ENCODE measurements around the gene FUOM. TPM values are rescaled to one million over a fixed set of nuclear protein-coding genes. Genes with fewer than 3 reads are reported as not detected.
A peak's percentile ranks its signal among the peaks of the same experiment; 100 is the strongest.
"Not testable (repeated sequence)": the region's sequence is repeated elsewhere in the genome, so short reads cannot be mapped to it uniquely, and the experiment has no call there.

Gene FUOM
- total RNA-seq, 2 donors from 2014 or later: 12.5 to 16.1 TPM

DNA sequence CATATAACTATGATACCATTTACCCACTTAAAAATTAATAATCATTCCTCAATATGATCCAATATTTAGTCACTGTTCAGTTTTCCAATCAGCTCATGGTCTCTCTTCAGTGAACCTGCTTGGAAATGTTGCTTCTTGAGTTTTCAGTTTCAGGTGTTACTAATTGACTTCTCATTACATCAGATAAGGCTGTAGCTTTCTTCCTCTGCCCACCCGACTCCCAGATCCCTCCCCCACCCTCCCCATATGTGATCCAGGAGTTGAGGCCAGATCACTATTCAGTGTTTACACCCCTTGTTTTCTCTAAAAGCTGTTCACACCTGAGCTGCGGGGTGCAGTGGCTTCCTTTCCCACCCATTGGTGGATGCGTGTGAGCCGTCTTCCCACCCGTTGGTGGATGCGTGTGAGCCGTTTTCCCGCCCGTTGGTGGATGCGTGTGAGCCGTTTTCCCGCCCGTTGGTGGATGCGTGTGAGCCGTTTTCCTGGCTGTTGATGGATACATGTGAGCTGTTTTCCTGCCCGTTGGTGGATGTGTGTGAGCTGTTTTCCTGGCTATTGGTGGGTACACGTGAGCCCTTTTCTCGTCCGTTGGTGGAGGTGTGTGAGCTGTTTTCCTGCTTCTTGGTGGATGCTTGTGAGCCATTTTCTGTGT lies 32.9 kb upstream of the FUOM start:
- Histone ChIP-seq H3K9me3 (no peaks in the 10 kb centered on the region), H3K27me3 (no peaks in the 10 kb centered on the region), H3K36me3 (replicated peaks in 1 of 2; ENCODE audit: insufficient read depth in 1 of 2, low read depth in 2 of 2) (no peaks in the 10 kb centered on the region), H3K4me3 (no peak overlapping the region), H3K27ac (no peak overlapping the region), H3K4me1 (peaks cover 16% of the 10 kb centered on the region)
- ATAC-seq (no peak), DNase-seq (peak in 1 of 4 donors; percentile 8)
- intact Hi-C loops (cut with DNase I): no loop called here
- no peak for TF ChIP-seq POLR2A (IDR thresholded peaks at IDR 0.05)
- TF ChIP-seq, protein P1, sequence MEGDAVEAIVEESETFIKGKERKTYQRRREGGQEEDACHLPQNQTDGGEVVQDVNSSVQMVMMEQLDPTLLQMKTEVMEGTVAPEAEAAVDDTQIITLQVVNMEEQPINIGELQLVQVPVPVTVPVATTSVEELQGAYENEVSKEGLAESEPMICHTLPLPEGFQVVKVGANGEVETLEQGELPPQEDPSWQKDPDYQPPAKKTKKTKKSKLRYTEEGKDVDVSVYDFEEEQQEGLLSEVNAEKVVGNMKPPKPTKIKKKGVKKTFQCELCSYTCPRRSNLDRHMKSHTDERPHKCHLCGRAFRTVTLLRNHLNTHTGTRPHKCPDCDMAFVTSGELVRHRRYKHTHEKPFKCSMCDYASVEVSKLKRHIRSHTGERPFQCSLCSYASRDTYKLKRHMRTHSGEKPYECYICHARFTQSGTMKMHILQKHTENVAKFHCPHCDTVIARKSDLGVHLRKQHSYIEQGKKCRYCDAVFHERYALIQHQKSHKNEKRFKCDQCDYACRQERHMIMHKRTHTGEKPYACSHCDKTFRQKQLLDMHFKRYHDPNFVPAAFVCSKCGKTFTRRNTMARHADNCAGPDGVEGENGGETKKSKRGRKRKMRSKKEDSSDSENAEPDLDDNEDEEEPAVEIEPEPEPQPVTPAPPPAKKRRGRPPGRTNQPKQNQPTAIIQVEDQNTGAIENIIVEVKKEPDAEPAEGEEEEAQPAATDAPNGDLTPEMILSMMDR (IDR thresholded peaks at IDR 0.05): no peak
- WGBS, 2 donors: 84 to 86% methylated on average over 18 to 19 of the region's 19 CpGs

DNA sequence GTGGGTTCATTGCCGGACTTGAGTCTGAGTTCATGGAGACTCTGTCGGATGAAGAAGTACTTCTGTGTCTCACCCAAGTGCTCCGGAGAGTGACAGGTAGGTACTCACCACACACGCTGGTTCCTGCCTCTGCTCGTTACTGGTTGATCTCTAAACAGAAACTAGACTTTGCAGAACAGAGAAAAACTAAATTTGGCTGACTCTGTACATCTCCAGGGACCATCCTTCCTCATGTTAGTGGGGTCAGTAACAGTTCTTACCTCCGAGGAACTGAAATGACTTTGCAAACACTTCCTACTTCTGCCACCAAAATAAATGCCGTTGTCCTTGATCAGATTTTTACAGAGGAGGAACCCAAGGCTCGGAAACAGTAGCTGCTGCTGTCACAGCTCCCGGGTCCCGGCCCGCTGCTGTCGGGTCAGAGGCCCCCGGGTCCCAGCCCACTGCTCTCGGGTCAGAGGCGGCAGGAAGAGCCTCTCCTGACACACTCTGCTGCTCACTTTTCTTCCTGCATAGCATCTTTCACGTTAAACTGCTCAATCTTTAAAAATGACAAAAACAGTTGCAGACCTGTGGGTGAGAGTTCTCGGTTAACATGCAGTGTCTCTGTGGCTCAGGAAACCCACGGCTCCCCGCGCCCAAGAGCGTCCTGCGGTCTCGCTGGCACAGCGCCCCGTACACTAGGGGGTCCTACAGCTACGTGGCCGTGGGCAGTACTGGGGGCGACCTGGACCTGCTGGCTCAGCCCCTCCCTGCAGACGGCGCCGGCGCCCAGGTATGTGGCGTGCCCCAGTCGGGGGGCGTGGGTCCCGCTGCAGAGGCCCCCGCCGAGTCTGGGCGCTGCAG lies 31.4 kb upstream of the FUOM start:
- Histone ChIP-seq H3K9me3 (no peaks in the 10 kb centered on the region), H3K27me3 (no peaks in the 10 kb centered on the region), H3K4me3 (no peak overlapping the region), H3K4me1 (peaks cover 4% of the 10 kb centered on the region), H3K27ac (peak overlapping the region in 2 of 4 donors; percentile 30), H3K36me3 (replicated peaks in 1 of 2; ENCODE audit: insufficient read depth in 1 of 2, low read depth in 2 of 2) (no peaks in the 10 kb centered on the region)
- DNase-seq (peak in 1 of 4 donors; percentile 11), ATAC-seq (no peak)
- intact Hi-C loops (cut with DNase I): no loop called here
- TF ChIP-seq POLR2A (IDR thresholded peaks at IDR 0.05): no peak
- TF ChIP-seq, protein P1 (IDR thresholded peaks at IDR 0.05): no peak
- whole genome bisulfite sequencing, 2 donors: 79 to 84% methylated on average over 20 to 39 of the region's 39 CpGs

DNA sequence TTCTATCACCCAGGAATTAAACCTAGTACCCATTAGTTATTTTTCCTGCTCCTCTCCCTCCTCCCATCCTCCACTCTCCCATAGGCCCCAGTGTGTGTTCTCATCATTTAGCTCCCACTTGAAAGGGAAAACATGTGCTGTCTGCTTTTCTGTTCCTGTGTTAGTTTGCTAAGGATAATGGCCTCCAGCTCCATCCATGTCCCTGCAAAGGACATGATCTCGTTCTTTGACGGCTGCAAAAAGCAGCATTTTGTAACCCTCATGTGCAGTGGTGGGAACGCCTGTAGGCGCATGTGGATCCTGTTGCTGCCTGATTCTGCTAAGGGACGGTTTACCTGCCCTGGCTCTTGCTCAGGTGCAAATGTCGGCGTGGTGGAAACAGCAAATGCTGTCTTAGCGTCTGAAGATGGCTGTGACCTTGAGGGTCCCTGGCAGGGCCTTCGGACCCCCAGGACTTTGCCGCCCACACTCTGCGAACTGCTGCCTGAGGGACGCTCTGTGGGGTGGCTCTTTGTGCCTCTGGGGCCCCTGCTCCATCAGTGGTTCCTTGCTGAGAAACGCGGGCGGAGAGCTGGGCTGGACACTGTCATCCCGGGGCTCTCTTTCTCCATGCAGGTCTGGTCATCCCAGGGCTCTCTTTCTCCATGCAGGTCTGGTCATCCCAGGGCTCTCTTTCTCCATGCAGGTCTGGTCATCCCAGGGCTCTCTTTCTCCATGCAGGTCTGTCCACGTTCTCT lies 30.6 kb upstream of the FUOM start:
- peaks cover 2% of the 10 kb centered on the region for H3K4me1 ChIP-seq
- H3K27ac ChIP-seq: peak overlapping the region in 1 of 4 donors; percentile 30
- H3K27me3 ChIP-seq: no peaks in the 10 kb centered on the region
- no peak overlapping the region for H3K4me3 ChIP-seq
- peak; percentile 22 for ATAC-seq
- TF ChIP-seq, protein P1 (IDR thresholded peaks at IDR 0.05): no peak
- 83 to 88% methylated on average over 11 to 17 of the region's 17 CpGs for WGBS, 2 donors
- intact Hi-C loops (cut with DNase I): no loop called here
- no peaks in the 10 kb centered on the region for H3K36me3 ChIP-seq (replicated peaks in 1 of 2; ENCODE audit: insufficient read depth in 1 of 2, low read depth in 2 of 2)
- H3K9me3 ChIP-seq: no peaks in the 10 kb centered on the region
- peak in 1 of 4 donors; percentile 5 for DNase-seq

DNA sequence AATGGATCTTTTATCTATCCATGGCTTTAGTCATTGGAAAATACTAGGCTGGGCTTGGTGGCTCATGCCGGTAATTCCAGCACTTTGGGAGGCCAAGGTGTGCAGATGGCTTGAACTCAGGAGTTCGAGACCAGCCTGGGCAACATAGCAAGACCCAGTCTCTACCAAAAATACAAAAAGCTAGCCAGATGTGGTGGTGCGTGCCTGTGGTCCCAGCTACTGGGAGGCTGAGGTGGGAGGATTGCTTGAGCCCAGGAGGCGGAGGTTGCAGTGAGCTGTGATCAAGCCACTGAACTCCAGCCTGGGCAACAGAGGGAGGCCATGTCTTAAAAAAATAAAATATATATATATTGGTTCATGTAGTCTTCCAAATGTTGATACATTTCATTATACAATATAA lies 29.1 kb upstream of the FUOM start:
- ATAC-seq; H3K9me3 ChIP-seq; H3K27me3 ChIP-seq; intact Hi-C loops (cut with DNase I); H3K4me3 ChIP-seq; H3K27ac ChIP-seq; H3K36me3 ChIP-seq (replicated peaks in 1 of 2; ENCODE audit: insufficient read depth in 1 of 2, low read depth in 2 of 2); H3K4me1 ChIP-seq: not testable (repeated sequence)
- WGBS, 2 donors: 97 to 98% methylated on average over 4 of the region's 4 CpGs
- peak in 1 of 4 donors; percentile 2 for DNase-seq

DNA sequence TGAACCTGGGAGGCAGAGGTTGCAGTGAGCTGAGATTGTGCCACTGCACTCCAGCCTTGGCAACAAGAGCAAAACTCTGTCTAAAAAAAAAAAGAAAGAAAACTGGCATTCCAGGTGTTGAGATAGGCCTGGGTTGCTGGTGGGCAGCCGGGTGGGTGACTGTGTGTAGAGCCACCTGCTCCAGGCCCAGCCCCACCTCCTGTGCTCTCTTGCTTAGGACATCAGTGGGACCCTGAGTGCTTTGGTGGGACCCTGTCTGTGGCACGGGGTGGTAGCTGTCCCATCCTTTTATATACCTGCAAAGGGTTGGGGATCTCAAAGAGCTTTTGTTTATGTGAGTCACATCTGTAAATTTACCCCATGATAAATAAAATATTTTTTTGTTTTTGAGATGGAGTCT lies 27.4 kb upstream of the FUOM start:
- Histone ChIP-seq H3K27me3 (no peaks in the 10 kb centered on the region), H3K4me3 (no peak overlapping the region), H3K9me3 (no peaks in the 10 kb centered on the region), H3K4me1 (no peaks in the 10 kb centered on the region), H3K27ac (no peak overlapping the region), H3K36me3 (replicated peaks in 1 of 2; ENCODE audit: insufficient read depth in 1 of 2, low read depth in 2 of 2) (no peaks in the 10 kb centered on the region)
- DNase-seq: no peak
- intact Hi-C loops (cut with DNase I): no loop called here
- no peak for ATAC-seq
- 87 to 97% methylated on average over 2 of the region's 2 CpGs for WGBS, 2 donors
- TF ChIP-seq, protein P1 (IDR thresholded peaks at IDR 0.05): no peak
- TF ChIP-seq POLR2A (IDR thresholded peaks at IDR 0.05): no peak

Measured in body of pancreas (tissue), 4 donors.